ENCODE measurements around the gene DENND1A. TPM values are rescaled to one million over a fixed set of nuclear protein-coding genes. Genes with fewer than 3 reads are reported as not detected.

The DENND1A gene
- total RNA-seq, 1 experiment from 2014 or later = 29.7 TPM

- DNase-seq (no peak), ATAC-seq (no peak)
- H3K79me2 ChIP-seq (ENCODE audit: low read length) = no peaks in the 10 kb centered on the region
- H3K4me3 ChIP-seq (ENCODE audit: low read length) = no peak overlapping the region
- ChIA-PET POLR2A (ENCODE audit: unreplicated experiment) (no interaction called here), CTCF (no interaction called here)
- H3K9ac ChIP-seq (ENCODE audit: low read length) = no peak overlapping the region
- TF ChIP-seq CTCF (conservative IDR thresholded peaks at IDR 0.05; ENCODE audit: low read depth, low read length) (no peak), EZH2phosphoT487 (IDR thresholded peaks at IDR 0.05; ENCODE audit: borderline replicate concordance, low read length) (no peak), EZH2 (IDR thresholded peaks at IDR 0.05; ENCODE audit: low read length, unreplicated experiment) (no peak)
- no TSS peak for BruUV-seq (replicated peaks)
- no peaks in the 10 kb centered on the region for H4K20me1 ChIP-seq (ENCODE audit: low read length)
- H3K4me1 ChIP-seq (ENCODE audit: insufficient read depth, low read length) = no peaks in the 10 kb centered on the region
- H3K36me3 ChIP-seq (ENCODE audit: low read depth, low read length) = no peaks in the 10 kb centered on the region
- no peak overlapping the region for H3K4me2 ChIP-seq (ENCODE audit: low read length)
- H3K27me3 ChIP-seq (ENCODE audit: low read length) = no peaks in the 10 kb centered on the region
- no peaks in the 10 kb centered on the region for H3F3A ChIP-seq (ENCODE audit: low read length, unreplicated experiment)
- no peak overlapping the region for H3K27ac ChIP-seq (ENCODE audit: low read length)
- H2AFZ ChIP-seq (ENCODE audit: low read length) = no peak overlapping the region
- H3K9me3 ChIP-seq (ENCODE audit: low read length) = no peaks in the 10 kb centered on the region
- intact Hi-C loops (cut with micrococcal nuclease) = no loop called here
- no peaks in the 10 kb centered on the region for H3K9me2 ChIP-seq (replicated peaks; ENCODE audit: low read length)
Measured at GRCh38 chr9:123525957-123526356, 404.0 kb downstream of the DENND1A start.

GRCh38 chr9:123525424-123525823, 404.5 kb downstream of the DENND1A start:
- CTCF ChIA-PET = no interaction called here
- Histone ChIP-seq H3K4me2 (ENCODE audit: low read length) (no peak overlapping the region), H3K9me3 (ENCODE audit: low read length) (no peaks in the 10 kb centered on the region), H4K20me1 (ENCODE audit: low read length) (no peaks in the 10 kb centered on the region), H3K4me3 (ENCODE audit: low read length) (no peak overlapping the region), H3K27ac (ENCODE audit: low read length) (no peak overlapping the region), H3K27me3 (ENCODE audit: low read length) (no peaks in the 10 kb centered on the region), H3F3A (ENCODE audit: low read length, unreplicated experiment) (no peaks in the 10 kb centered on the region), H2AFZ (ENCODE audit: low read length) (no peak overlapping the region), H3K36me3 (ENCODE audit: low read depth, low read length) (no peaks in the 10 kb centered on the region), H3K9me2 (replicated peaks; ENCODE audit: low read length) (no peaks in the 10 kb centered on the region), H3K4me1 (ENCODE audit: insufficient read depth, low read length) (no peaks in the 10 kb centered on the region), H3K79me2 (ENCODE audit: low read length) (no peaks in the 10 kb centered on the region), H3K9ac (ENCODE audit: low read length) (no peak overlapping the region)
- no peak for DNase-seq
- ATAC-seq = no peak
- no TSS peak for BruUV-seq (replicated peaks)
- intact Hi-C loops (cut with micrococcal nuclease) = no loop called here
- POLR2A ChIA-PET (ENCODE audit: unreplicated experiment) = no interaction called here
- TF ChIP-seq CTCF (conservative IDR thresholded peaks at IDR 0.05; ENCODE audit: low read depth, low read length) = no peak
- TF ChIP-seq EZH2phosphoT487 (IDR thresholded peaks at IDR 0.05; ENCODE audit: borderline replicate concordance, low read length) = no peak
- no peak for TF ChIP-seq EZH2 (IDR thresholded peaks at IDR 0.05; ENCODE audit: low read length, unreplicated experiment)

GRCh38 chr9:123524866-123525265, 405.1 kb downstream of the DENND1A start:
- H3K36me3 ChIP-seq (ENCODE audit: low read depth, low read length) = no peaks in the 10 kb centered on the region
- H3F3A ChIP-seq (ENCODE audit: low read length, unreplicated experiment) = no peaks in the 10 kb centered on the region
- POLR2A ChIA-PET (ENCODE audit: unreplicated experiment) = no interaction called here
- no peaks in the 10 kb centered on the region for H3K9me2 ChIP-seq (replicated peaks; ENCODE audit: low read length)
- no peaks in the 10 kb centered on the region for H3K4me1 ChIP-seq (ENCODE audit: insufficient read depth, low read length)
- H4K20me1 ChIP-seq (ENCODE audit: low read length) = no peaks in the 10 kb centered on the region
- H3K27me3 ChIP-seq (ENCODE audit: low read length) = no peaks in the 10 kb centered on the region
- H3K27ac ChIP-seq (ENCODE audit: low read length) = no peak overlapping the region
- no peak overlapping the region for H3K4me2 ChIP-seq (ENCODE audit: low read length)
- no peak overlapping the region for H3K4me3 ChIP-seq (ENCODE audit: low read length)
- H3K79me2 ChIP-seq (ENCODE audit: low read length) = no peaks in the 10 kb centered on the region
- H3K9me3 ChIP-seq (ENCODE audit: low read length) = no peaks in the 10 kb centered on the region
- DNase-seq (no peak), ATAC-seq (no peak)
- BruUV-seq (replicated peaks) = no TSS peak
- no peak overlapping the region for H2AFZ ChIP-seq (ENCODE audit: low read length)
- intact Hi-C loops (cut with micrococcal nuclease) = no loop called here
- TF ChIP-seq CTCF (conservative IDR thresholded peaks at IDR 0.05; ENCODE audit: low read depth, low read length) (no peak), EZH2phosphoT487 (IDR thresholded peaks at IDR 0.05; ENCODE audit: borderline replicate concordance, low read length) (no peak), EZH2 (IDR thresholded peaks at IDR 0.05; ENCODE audit: low read length, unreplicated experiment) (no peak)
- no peak overlapping the region for H3K9ac ChIP-seq (ENCODE audit: low read length)
- CTCF ChIA-PET = no interaction called here

All from PC-3 (cell line).